Umbilical cord (tissue), 2 donors: ENCODE data around the gene POU2AF1. TPM values are rescaled to one million over a fixed set of nuclear protein-coding genes. Genes with fewer than 3 reads are reported as not detected.
A peak's percentile ranks its signal among the peaks of the same experiment; 100 is the strongest.

Experiments
- DNase-seq: peaks from one replicate; pipeline ENCODE4 v3.0.0-alpha.2; 2015; ENCODE audit warnings: low spot score
- total RNA-seq: library from RNA; depleted of rRNA; stranded (reverse); fragments of >200 nt; gene quantifications from one replicate; pipeline ENCODE4 v1.2.3, GENCODE V29; 2014; ENCODE audit warnings: low replicate concordance; ENCODE audit not compliant: insufficient read depth

Gene POU2AF1
- 0.48 TPM for total RNA-seq

GRCh38 chr11:111378861-111379601 lies at the start of gene POU2AF1:
POU2AF1 (minus strand) TSS chr11:111379275; CDS start chr11:111379177, 98 bp downstream.
- no peak for DNase-seq

GRCh38 chr11:111428113-111428876 lies 49.2 kb upstream of the POU2AF1 start:
- DNase-seq: no peak

DNA sequence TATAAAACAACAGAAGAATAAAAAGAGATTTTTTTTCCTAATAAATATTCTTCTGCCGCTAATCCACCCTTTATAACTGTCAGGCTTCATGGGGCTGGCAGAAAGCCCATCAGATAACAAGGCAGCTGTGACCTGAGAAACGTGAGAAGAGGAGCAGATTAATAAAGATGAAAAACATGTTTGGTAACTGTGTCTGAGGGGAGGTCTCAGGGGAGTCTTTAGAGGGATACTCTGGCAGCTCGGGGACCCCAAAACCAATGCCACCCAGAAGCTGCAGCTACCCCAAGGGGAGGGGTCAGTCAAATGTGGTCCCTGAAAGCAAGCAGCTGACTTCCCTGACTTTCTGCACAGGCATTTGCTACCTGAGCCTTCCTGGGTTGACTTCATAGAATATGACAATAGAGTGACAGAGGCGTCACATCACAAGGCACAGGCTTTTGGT lies 48.4 kb upstream of the POU2AF1 start:
- DNase-seq: peak; percentile 68

DNA sequence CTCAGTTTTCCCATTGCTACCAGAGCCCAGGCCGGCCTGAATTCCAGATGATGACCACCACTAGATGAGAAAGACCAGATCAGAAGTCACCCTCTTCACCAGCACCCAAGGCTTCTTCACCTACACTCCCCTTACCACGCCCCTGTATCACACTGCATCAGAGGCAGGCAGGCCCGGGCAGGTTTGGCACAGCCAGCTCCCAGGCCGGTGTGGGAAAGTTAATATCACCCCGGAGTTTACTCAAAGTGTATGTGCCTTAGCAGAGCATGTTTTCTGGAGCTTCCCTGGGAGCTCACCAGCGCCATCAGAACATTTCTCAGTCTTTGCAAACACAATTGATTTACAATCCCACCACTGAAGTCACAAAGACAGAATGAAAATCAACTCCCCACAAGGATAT lies 47.5 kb upstream of the POU2AF1 start:
- peak; percentile 62 for DNase-seq

DNA sequence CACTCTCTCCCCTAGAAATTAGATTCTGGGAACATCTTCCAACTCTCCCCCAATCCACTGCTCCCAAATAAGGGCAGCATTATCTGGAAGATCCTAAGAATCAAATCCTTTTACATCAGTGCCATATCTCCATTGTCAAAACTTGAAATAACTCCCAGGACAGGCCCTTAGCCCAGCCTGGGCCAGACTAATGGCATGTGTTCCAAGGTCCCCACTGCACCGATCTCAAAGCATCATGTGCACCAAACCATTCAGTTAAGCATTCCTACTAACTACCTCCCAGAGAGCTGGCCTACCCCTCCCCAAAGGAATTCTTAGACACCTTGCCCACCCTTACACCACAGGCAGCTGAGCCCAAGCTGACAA lies 44.2 kb upstream of the POU2AF1 start:
- DNase-seq: no peak

DNA sequence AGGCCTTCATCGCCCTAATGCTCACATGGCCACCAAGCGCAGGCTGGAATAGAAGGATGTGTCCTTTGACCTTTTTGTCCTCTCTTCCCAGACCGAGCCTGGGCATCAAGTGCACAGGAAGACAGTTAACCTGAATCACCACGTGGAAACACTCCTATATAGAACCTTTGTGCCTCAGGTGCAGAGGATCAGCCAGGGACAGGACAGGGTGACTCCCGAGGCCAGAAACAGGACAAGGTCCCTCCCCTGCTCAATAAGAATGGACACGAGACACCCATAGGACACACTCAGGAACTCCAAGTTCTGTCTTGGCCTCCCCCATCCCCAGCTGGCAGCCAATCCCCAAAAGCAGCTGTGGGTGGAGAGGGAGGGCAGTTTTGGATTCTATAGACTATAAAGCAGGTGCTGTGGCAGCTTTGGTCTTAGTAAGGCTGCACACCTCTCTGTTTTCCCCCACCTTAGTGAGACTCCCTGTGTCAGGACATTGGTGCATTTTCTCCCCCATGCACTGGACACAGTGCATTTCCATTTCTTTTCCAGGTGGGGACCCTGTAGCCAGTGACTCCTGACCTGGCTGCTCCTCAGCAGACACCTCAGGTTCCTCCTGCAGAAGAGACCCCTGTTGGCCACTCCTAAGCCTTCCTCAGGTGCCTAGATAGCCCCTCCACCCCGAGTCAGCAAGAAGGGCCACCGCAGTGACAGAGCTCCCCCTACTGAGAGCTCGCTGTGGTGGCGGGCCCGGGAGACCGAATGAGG lies 43.6 kb upstream of the POU2AF1 start:
- peak; percentile 30 for DNase-seq

DNA sequence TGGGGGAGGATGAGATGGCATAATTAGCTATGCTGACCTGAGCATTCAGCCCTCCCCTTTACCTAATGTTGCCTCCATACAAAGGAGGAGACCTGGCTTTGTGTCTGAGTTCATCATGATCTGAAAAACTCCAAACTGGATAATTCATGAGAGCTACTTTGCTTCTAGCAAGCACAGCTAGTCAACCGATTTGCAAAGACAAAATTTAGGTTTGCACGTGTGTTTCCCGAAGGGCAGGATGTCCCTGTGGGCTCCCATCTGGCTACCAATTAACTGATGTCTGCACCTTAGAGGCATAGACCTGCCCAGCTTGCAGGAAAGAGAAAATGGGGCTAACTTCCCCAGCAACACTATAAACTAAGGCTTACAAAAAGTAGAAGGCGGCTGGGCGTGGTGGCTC lies 42.2 kb upstream of the POU2AF1 start:
- DNase-seq: no peak

- no peak for DNase-seq
Measured at GRCh38 chr11:111419641-111420327, 40.7 kb upstream of the POU2AF1 start.

- DNase-seq: no peak
Measured at GRCh38 chr11:111419181-111419580, 40.1 kb upstream of the POU2AF1 start.

DNA sequence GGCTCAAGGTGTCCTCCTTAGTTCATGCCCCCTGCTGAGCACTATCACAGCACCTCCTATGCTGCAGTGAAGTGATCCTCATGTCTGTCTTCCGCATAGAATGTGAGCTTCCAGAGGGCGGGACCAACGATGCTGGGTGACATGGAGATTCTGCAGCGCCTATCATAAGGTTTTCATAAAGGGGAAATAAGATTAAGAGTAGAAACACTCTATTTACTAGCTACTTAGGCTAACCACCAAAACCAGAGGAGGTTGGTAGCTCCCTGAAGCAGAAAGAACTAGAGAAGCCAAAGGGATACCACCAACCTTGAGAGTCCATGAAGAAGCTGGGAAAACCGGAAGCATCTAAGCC lies 39.3 kb upstream of the POU2AF1 start:
- DNase-seq: no peak

- DNase-seq: peak; percentile 84
Measured at GRCh38 chr11:111417766-111418435, 38.8 kb upstream of the POU2AF1 start.

DNA sequence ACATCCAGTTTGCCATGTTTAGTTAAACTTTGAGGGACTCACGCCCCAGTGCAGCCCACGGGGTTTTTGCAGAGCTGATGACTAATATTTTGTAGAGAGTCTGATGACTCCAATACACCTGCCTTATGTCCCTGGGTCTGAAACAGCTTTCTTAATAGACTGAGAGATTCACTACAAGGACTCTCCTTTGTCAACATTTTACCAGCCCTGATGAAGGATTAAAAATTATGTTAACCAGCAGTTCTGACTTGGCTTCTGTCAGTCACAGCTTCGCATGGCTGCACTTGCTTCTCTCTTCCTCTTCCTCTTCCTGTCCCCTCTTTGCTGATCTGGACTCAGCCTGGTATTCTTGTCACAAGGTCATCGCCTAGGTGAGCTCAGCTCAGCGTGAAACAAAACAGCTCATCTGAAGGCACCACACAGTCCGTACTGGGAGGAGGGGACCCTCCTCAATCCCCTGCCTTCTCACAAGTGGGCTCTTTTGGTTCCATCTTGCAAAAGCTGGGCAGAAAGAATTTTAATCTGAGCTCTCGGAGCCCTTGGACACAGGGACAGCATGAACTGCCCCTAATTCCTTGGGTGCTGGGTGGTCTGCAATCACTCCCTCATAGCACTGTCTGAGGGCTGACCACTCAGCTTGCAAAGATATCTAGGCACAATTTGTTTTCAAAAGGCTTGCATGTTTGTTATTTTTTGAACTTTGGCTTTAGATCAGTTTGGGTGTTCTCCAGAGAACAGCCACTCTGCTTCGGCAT lies 38.1 kb upstream of the POU2AF1 start:
- DNase-seq: no peak

DNA sequence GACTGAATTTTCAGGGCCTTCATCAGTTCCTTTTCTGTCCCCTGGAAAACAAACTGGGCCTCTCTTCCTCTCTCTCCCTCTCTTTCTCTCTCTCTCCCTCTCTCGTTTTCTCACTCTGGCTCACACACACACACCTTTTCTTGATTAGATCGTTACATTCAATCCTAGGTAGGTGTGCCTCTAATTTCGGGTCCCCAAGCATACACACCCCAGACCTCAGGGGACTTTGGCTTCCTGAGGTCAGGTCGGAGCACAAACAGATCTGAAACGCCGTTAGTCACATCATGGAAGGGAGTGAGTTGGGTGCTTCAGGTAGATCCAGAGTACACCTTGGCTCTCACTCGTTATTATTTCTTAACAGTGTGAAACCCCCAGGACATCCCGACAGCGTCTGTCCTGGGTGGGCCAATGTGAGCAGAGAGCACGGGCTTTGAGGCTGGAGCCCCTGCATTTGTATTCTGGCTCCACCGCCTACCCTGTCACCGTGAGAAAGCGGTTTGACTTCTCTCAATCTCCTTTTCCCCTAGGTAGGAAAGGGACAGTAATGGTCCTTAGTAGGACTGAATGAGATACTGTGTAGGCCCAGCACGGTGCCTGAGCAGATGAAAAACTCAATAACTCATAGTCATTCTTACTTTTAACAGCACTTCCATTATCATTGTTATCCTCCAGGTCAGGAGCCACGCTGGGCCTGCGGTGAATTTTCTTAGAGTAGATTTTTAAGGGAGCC lies 37.3 kb upstream of the POU2AF1 start:
- no peak for DNase-seq

GRCh38 chr11:111414936-111415335 lies 35.9 kb upstream of the POU2AF1 start:
- DNase-seq: no peak

- DNase-seq: no peak
Measured at GRCh38 chr11:111414267-111414931, 35.3 kb upstream of the POU2AF1 start.

DNA sequence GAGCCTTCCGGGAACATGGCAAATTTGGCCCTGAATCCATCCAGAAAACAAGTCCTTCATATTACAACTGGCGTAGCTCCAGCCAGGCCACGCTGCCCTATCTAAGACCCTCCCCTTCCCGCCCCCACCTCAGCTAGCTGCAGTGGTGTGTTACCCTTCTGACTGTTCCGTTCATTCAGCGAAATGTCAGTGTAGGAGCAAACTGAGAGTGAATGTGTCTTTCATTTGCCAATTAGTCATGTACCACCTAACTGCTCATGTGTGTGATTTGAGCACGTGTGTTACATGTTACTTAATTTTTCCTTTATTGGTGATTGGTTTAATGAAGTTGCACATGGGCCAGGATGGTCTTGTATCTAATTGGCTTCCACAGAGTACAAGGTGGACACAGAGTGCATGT lies 34.8 kb upstream of the POU2AF1 start:
- DNase-seq: no peak

DNA sequence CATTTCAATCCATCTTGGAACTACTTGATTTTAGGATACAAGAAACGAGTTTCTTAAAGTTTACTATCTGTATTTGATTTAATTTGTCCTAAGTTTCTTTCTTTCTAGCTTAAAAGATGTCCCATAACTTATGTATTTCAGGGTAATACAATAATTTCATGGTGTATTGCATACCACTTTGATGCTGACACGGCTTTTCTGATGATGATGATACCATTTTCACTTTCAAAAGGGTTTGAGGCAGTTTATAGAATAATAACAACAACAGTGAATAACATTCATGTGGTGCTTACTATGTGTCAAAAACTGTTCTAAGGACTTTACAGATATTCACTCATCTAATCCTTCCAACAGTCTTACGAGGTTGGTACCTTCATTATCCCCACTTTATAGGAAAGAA lies 33.2 kb upstream of the POU2AF1 start:
- no peak for DNase-seq

DNA sequence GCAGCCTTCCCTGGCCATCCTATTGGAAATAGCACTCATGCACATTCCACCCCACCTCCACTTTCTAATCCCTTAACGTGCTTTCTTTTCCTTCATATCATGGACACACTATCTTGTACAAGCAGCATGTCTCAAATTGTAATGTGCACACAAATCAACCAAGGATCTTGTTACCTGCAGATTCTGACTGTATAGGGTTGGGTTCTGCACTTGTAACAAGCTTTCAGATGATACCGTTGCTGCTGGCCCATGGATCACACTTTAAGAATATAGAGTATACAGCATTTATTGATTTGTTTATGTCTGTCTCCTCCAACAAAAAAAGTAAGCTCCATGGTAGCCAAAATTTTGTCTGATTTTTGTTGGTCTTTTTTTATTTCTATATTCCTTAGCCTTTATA lies 32.4 kb upstream of the POU2AF1 start:
- no peak for DNase-seq

- DNase-seq: no peak
Measured at GRCh38 chr11:111410951-111411350, 31.9 kb upstream of the POU2AF1 start.
